Left lung (tissue), 10 donors: ENCODE data around the gene C12orf75. TPM values are rescaled to one million over a fixed set of nuclear protein-coding genes. Genes with fewer than 3 reads are reported as not detected.

Source experiments
- ATAC-seq: fragments of 200-7000 bp; cut with Tn5 transposase; one replicate; pipeline ENCODE4 v1.9.1; 2020; ENCODE audit warnings: moderate library complexity
- DNase-seq, 4 donors: peaks; one replicate each; pipeline ENCODE4 v3.0.0-alpha.2; 2013 to 2020
- H3K27ac ChIP-seq, 2 donors: fragments of 200-600 bp; sonication (generic) in 1 of 2; one replicate each; pipeline versions ENCODE4 v1.5.0 to v1.8.0; 2020 to 2021
- H3K27me3 ChIP-seq, 2 donors: fragments of 200-600 bp; sonication (generic) in 1 of 2; one replicate each; pipeline versions ENCODE4 v1.5.0 to v1.8.0; 2020 to 2021
- H3K36me3 ChIP-seq, 2 donors: fragments of 200-600 bp; sonication (generic) in 1 of 2; one replicate each; pipeline versions ENCODE4 v1.5.0 to v1.8.0; 2020 to 2021
- H3K4me1 ChIP-seq, 2 donors: fragments of 200-600 bp; one replicate each; pipeline ENCODE4 v1.8.0; 2021
- H3K4me3 ChIP-seq, 2 donors: fragments of 200-600 bp; sonication (generic) in 1 of 2; one replicate each; pipeline versions ENCODE4 v1.5.0 to v1.8.0; 2020 to 2021; ENCODE audit warnings: mild to moderate bottlenecking in 1 of 2
- H3K9me3 ChIP-seq, 2 donors: fragments of 200-600 bp; sonication (generic) in 1 of 2; one replicate each; pipeline versions ENCODE4 v1.5.0 to v1.8.0; 2020 to 2021
- CTCF ChIP-seq, 2 donors: fragments of 200-600 bp; sonication (generic) in 1 of 2; IDR thresholded peaks; one replicate each; pipeline versions ENCODE4 v1.5.0 to v1.8.0; 2021; ENCODE audit warnings: antibody characterized with exemption in 2 of 2
- intact Hi-C, 2 donors: fragments of 100-400 bp; cut with DNase I; formaldehyde crosslinking; loops; one replicate each; pipeline versions ENCODE4 v1.11.2 to v1.14.2; 2022
- polyA plus RNA-seq, 6 donors: library from polyadenylated mRNA; unstranded; fragments of 120-200 nt; gene quantifications; one replicate each; pipeline ENCODE4 v1.2.1, GENCODE V29; 2013; ENCODE audit not compliant: insufficient read length in 6 of 6
- total RNA-seq, 2 donors: library from RNA; stranded (reverse); fragmentation: NEBNext Ultra II Directional; extraction: Animal tissue kit (Norgen Biotek cat#: 25700); gene quantifications; one replicate each; pipeline ENCODE4 v1.2.1, GENCODE V29; 2021
- donor health status: DM: no; HTN: yes; CAD: no.
- donor health status: DM: no; HTN: no; CAD: no.

C12orf75 gene
- total and polyA plus RNA-seq, 8 donors: 16.2 to 27.7 (median 18.8) TPM

DNA sequence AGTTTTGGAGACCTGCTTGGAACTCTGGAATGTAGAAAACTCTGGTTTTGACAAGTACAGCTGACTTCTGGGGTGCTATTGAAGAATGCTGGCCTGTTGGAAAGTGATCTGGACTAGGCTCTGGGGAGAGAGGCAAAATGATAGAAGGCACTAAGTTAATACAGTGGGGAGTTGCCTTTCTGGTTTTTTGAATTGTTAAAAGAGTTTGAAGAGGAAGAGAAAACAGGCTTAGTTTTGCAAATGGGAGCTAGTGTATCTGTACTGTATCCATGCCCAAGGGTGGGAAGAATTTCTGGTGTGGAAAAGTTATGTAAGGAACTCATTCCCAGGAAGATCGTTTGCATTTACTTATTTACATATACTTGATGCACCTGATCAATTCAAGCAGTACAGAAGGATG is 43.8 kb downstream of the C12orf75 start:
- intact Hi-C loops: no loop called here
- no peak for TF ChIP-seq CTCF (IDR thresholded peaks at IDR 0.05)
- Histone ChIP-seq H3K27me3 (no peaks in the 10 kb centered on the region), H3K9me3 (no peaks in the 10 kb centered on the region), H3K27ac (no peak overlapping the region), H3K4me1 (no peaks in the 10 kb centered on the region), H3K36me3 (no peaks in the 10 kb centered on the region), H3K4me3 (no peak overlapping the region)
- ATAC-seq: no peak
- no peak for DNase-seq

GRCh38 chr12:105377077-105377476 is 46.6 kb downstream of the C12orf75 start:
- no peaks in the 10 kb centered on the region for H3K36me3 ChIP-seq
- H3K4me3 ChIP-seq: no peak overlapping the region
- no peaks in the 10 kb centered on the region for H3K27me3 ChIP-seq
- ATAC-seq (no peak), DNase-seq (no peak)
- intact Hi-C loops: no loop called here
- no peak for TF ChIP-seq CTCF (IDR thresholded peaks at IDR 0.05)
- H3K9me3 ChIP-seq: no peaks in the 10 kb centered on the region
- no peak overlapping the region for H3K27ac ChIP-seq
- no peaks in the 10 kb centered on the region for H3K4me1 ChIP-seq

DNA sequence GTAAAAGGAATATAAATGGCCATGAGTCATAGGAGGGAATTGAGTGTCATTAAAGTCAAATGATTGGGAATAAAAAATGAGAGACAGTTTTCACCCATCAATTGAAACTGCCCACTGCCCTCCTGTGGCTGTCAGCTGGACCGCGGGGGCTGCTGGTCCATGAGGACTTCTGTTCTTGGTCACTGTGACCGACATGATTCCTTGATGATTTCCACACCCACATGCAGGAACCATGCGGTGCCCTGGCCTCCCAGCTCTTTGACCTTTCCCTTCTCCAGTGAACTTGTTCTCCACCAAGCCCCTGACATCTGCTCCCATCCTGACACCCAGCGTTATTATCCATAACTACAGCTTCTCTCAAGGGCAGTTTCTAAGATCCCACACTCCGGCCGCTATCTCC is 48.4 kb downstream of the C12orf75 start:
- Histone ChIP-seq H3K27me3 (no peaks in the 10 kb centered on the region), H3K4me1 (no peaks in the 10 kb centered on the region), H3K36me3 (no peaks in the 10 kb centered on the region), H3K27ac (no peak overlapping the region), H3K4me3 (no peak overlapping the region), H3K9me3 (no peaks in the 10 kb centered on the region)
- DNase-seq: no peak
- no peak for ATAC-seq
- no peak for TF ChIP-seq CTCF (IDR thresholded peaks at IDR 0.05)
- intact Hi-C loops: no loop called here

DNA sequence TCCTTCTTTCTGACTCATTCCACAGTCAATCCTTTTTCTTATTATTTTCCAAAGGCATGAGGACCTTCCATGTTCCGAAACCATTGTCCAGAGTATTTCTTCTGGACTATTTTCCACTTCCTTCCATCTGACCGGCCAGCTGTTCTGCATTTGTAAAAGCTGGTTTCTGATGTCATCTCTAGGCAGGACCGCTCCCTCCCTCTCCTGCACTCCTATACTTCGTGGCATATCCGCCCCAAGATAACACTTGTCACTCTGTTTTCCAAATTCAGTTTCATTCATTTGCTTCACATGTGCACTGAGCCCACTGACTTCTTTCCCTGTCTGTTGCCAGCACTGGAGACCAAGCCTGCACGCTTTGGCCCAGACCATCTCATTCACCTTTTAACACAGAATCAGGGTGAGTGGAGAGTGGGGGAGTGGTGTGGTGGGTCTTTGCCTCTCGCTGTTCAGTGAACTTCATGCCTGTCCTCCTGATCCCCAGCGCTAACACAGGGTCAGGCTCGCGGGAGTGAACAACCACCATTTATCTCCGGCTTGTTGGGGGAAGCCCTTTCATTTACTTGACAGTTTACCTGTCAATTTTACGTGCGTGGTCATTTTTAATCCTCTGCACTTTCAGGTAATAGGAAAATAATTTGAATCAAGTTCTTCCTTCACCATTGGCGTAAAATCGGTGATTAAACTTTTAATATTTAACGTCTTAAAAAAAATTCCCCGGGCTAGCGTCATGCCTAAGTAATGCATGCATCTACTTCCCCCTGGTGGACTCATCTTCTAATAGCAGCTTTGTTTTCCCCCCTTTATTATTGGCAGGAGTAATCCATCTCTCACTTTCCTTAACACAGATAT is 52.5 kb downstream of the C12orf75 start:
- Histone ChIP-seq H3K27ac (no peak overlapping the region), H3K4me1 (no peaks in the 10 kb centered on the region), H3K36me3 (no peaks in the 10 kb centered on the region), H3K4me3 (no peak overlapping the region), H3K9me3 (no peaks in the 10 kb centered on the region), H3K27me3 (no peaks in the 10 kb centered on the region)
- intact Hi-C loops: no loop called here
- peak; percentile 69 to 76 for TF ChIP-seq CTCF (IDR thresholded peaks at IDR 0.05)
- DNase-seq (peak in 2 of 4 donors; percentile 54 to 64), ATAC-seq (peak; percentile 93)

GRCh38 chr12:105384220-105384619 is 53.7 kb downstream of the C12orf75 start:
- no peaks in the 10 kb centered on the region for H3K9me3 ChIP-seq
- no peaks in the 10 kb centered on the region for H3K36me3 ChIP-seq
- DNase-seq: no peak
- no peak for ATAC-seq
- no peaks in the 10 kb centered on the region for H3K4me1 ChIP-seq
- intact Hi-C loops: no loop called here
- H3K27me3 ChIP-seq: no peaks in the 10 kb centered on the region
- TF ChIP-seq CTCF (IDR thresholded peaks at IDR 0.05): no peak
- H3K4me3 ChIP-seq: no peak overlapping the region
- no peak overlapping the region for H3K27ac ChIP-seq
